NT2/D1 (cell line): ENCODE measurements around the gene MIS12.

Experiments
- DNase-seq: peaks from one replicate; pipeline ENCODE4 v3.0.0-alpha.2; 2011; ENCODE audit warnings: low read depth, low spot score
- H3K27me3 ChIP-seq: 2 replicates; pipeline ENCODE4 v1.6.0; 2011; ENCODE audit warnings: mild to moderate bottlenecking; ENCODE audit not compliant: insufficient read length, insufficient read depth
- H3K36me3 ChIP-seq: 2 replicates; pipeline ENCODE4 v1.6.1; 2011; ENCODE audit warnings: mild to moderate bottlenecking, low read length, mixed read lengths; ENCODE audit not compliant: insufficient read depth, insufficient read length
- H3K4me1 ChIP-seq: 2 replicates; pipeline ENCODE4 v1.5.1; 2011; ENCODE audit not compliant: insufficient read depth, insufficient read length
- H3K4me3 ChIP-seq: 2 replicates; pipeline ENCODE4 v1.5.1; 2011; ENCODE audit warnings: low read depth; ENCODE audit not compliant: insufficient read length
- H3K9ac ChIP-seq: 2 replicates; pipeline ENCODE4 v1.6.0; 2011; ENCODE audit warnings: low read depth; ENCODE audit not compliant: insufficient read length
- H3K9me3 ChIP-seq: 2 replicates; pipeline ENCODE4 v1.5.1; 2011; ENCODE audit warnings: mild to moderate bottlenecking, low read length; ENCODE audit not compliant: insufficient read depth
- SUZ12 ChIP-seq: IDR thresholded peaks from 2 replicates; pipeline ENCODE4 v1.6.1; 2011; ENCODE audit not compliant: insufficient read length, insufficient read depth; ENCODE audit errors: extremely low read depth
- YY1 ChIP-seq: IDR thresholded peaks from 2 replicates; pipeline ENCODE4 v1.6.1; 2011; ENCODE audit not compliant: insufficient read length, insufficient read depth
- ZNF274 ChIP-seq: IDR thresholded peaks from 2 replicates; pipeline ENCODE4 v1.6.1; 2011; ENCODE audit warnings: mild to moderate bottlenecking, low read depth, low read length

MIS12 gene

DNA sequence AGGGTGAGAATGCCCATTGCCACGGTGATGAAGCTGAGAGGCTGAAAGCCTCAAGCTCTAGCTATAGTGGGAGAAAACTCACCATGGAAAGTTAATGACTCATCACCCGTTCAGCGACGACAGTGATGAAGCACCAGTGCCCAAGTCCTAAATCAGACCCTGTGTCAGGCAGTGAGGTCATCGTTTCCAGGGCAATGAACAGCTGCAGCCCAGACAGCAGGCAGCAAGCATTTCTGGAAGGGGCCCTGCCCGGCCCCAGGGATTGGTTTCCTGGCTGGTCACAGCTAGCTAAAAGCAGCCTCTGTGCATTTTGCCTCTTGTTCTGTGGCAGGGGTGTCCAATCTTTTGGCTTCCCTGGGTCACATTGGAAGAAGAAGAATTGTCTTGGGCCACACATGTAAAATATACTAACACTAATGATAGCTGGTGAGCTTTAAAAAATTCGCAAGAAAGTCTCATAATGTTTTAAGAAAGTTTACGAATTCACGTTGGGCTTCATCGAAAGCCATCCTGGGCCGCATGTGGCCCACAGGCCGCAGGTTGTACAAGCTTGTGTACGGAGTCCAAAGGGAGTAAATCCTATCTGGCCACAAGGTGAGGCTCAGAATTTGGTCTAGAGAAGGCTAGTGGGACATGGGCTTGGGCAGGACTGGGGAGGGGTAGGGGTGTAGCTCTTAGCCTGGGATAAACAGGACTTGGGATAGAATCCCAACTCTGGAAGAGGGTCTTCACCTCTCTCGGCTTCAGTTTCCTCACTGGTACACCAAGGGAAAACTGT lies 40.6 kb downstream of the MIS12 start:
- Histone ChIP-seq H3K27me3 (no peaks in the 10 kb centered on the region), H3K4me3 (no peak overlapping the region), H3K36me3 (no peaks in the 10 kb centered on the region), H3K9ac (no peak overlapping the region), H3K9me3 (no peaks in the 10 kb centered on the region), H3K4me1 (peaks cover 7% of the 10 kb centered on the region)
- TF ChIP-seq SUZ12 = no peak
- no peak for DNase-seq

GRCh38 chr17:5527601-5528250 lies 41.4 kb downstream of the MIS12 start:
- H3K9ac ChIP-seq = no peak overlapping the region
- peaks cover 7% of the 10 kb centered on the region for H3K4me1 ChIP-seq
- no peak for DNase-seq
- TF ChIP-seq YY1 = no peak
- TF ChIP-seq SUZ12 = no peak
- no peak for TF ChIP-seq ZNF274
- no peak overlapping the region for H3K4me3 ChIP-seq
- H3K27me3 ChIP-seq = no peaks in the 10 kb centered on the region
- H3K36me3 ChIP-seq = no peaks in the 10 kb centered on the region
- H3K9me3 ChIP-seq = no peaks in the 10 kb centered on the region

- TF ChIP-seq SUZ12 = no peak
- no peak for TF ChIP-seq YY1
- no peak for TF ChIP-seq ZNF274
- no peak for DNase-seq
Measured at GRCh38 chr17:5530265-5531084, 44.1 kb downstream of the MIS12 start.

GRCh38 chr17:5531085-5531418 lies 44.7 kb downstream of the MIS12 start:
- Histone ChIP-seq H3K9me3 (no peaks in the 10 kb centered on the region), H3K9ac (no peak overlapping the region), H3K4me3 (no peak overlapping the region), H3K4me1 (peaks cover 7% of the 10 kb centered on the region), H3K36me3 (no peaks in the 10 kb centered on the region), H3K27me3 (no peaks in the 10 kb centered on the region)
- TF ChIP-seq SUZ12 (no peak), ZNF274 (no peak)
- no peak for DNase-seq

More at GRCh38 chr17:5530265-5531084, 44.1 kb downstream of the MIS12 start:
- no peaks in the 10 kb centered on the region for H3K36me3 ChIP-seq
- H3K4me3 ChIP-seq = no peak overlapping the region
- H3K9me3 ChIP-seq = no peaks in the 10 kb centered on the region
- peaks cover 7% of the 10 kb centered on the region for H3K4me1 ChIP-seq
- no peak overlapping the region for H3K9ac ChIP-seq
- H3K27me3 ChIP-seq = no peaks in the 10 kb centered on the region

DNA sequence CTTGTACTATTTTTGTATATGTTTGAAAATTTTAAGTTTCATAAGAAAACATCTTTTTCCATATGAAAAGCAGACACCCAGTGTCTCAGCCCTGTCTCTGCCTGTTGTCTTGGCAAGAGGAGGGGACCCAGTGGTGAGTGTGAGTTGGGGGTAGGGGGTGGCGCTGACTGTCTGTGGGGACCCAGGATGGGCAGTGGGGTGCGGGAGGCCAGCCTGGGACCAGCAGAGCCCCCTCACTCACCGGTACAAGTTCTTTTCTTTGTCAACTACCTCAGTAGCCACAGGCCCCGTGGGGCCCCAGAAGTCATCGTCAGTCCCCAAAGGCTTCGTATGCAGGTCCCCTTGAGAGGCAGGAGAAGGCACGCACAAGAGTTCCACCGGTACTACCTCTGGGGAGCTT lies 46.2 kb downstream of the MIS12 start:
- no peak for TF ChIP-seq SUZ12
- no peak for TF ChIP-seq ZNF274
- TF ChIP-seq YY1 = no peak
- H3K36me3 ChIP-seq = no peaks in the 10 kb centered on the region
- H3K9ac ChIP-seq = no peak overlapping the region
- no peaks in the 10 kb centered on the region for H3K9me3 ChIP-seq
- H3K27me3 ChIP-seq = no peaks in the 10 kb centered on the region
- DNase-seq = no peak
- H3K4me3 ChIP-seq = no peak overlapping the region
- H3K4me1 ChIP-seq = peaks cover 2% of the 10 kb centered on the region

GRCh38 chr17:5533486-5534315 lies 47.3 kb downstream of the MIS12 start:
- TF ChIP-seq SUZ12 (no peak), ZNF274 (no peak), YY1 (no peak)
- Histone ChIP-seq H3K27me3 (no peaks in the 10 kb centered on the region), H3K4me3 (no peak overlapping the region), H3K4me1 (no peaks in the 10 kb centered on the region), H3K9me3 (no peaks in the 10 kb centered on the region), H3K9ac (no peak overlapping the region), H3K36me3 (no peaks in the 10 kb centered on the region)
- DNase-seq = no peak

- TF ChIP-seq ZNF274 = no peak
- TF ChIP-seq YY1 = no peak
- no peak for TF ChIP-seq SUZ12
- no peak for DNase-seq
- Histone ChIP-seq H3K4me1 (no peaks in the 10 kb centered on the region), H3K27me3 (no peaks in the 10 kb centered on the region), H3K36me3 (no peaks in the 10 kb centered on the region), H3K4me3 (no peak overlapping the region), H3K9ac (no peak overlapping the region), H3K9me3 (no peaks in the 10 kb centered on the region)
Measured at GRCh38 chr17:5535436-5535835, 49.1 kb downstream of the MIS12 start.
